Urinary bladder (tissue), 4 donors: ENCODE measurements around the gene ZNF516. TPM values are rescaled to one million over a fixed set of nuclear protein-coding genes. Genes with fewer than 3 reads are reported as not detected.
A peak's percentile ranks its signal among the peaks of the same experiment; 100 is the strongest.

ENCODE experiments used
- DNase-seq: peaks from one replicate; pipeline ENCODE4 v3.0.0-alpha.2; 2015; ENCODE audit errors: extremely low spot score
- H3K27ac ChIP-seq: one replicate; pipeline ENCODE4 v1.5.1; 2013; ENCODE audit warnings: low read depth, mild to moderate bottlenecking, moderate library complexity
- H3K36me3 ChIP-seq: one replicate; pipeline ENCODE4 v1.6.1; 2013; ENCODE audit warnings: mild to moderate bottlenecking, moderate library complexity; ENCODE audit not compliant: insufficient read depth
- H3K4me1 ChIP-seq: one replicate; pipeline ENCODE4 v1.6.1; 2013; ENCODE audit warnings: mild to moderate bottlenecking, moderate library complexity; ENCODE audit not compliant: insufficient read depth
- H3K4me3 ChIP-seq: one replicate; pipeline ENCODE4 v1.5.1; 2013; ENCODE audit warnings: low read depth, low read length
- WGBS: extraction: QIAGEN DNeasy Blood & Tissue Kit; methylation state at CpG from one replicate; pipeline ENCODE4 v1.1.7; 2013; 5-methylcytosine and 5-hydroxymethylcytosine counted together
- polyA plus RNA-seq: library from polyadenylated mRNA; stranded (reverse); fragments of 200-250 nt; gene quantifications from one replicate; pipeline ENCODE4 v1.2.3, GENCODE V29; 2013
- total RNA-seq: library from RNA; depleted of rRNA; stranded (reverse); fragments of >200 nt; gene quantifications from one replicate; pipeline ENCODE4 v1.2.3, GENCODE V29; 2014
- donor health status: healthy with polysubstance abuse.
- donor health status: healthy.

Gene ZNF516
- total and polyA plus RNA-seq, 2 donors = 16.1 to 30.5 TPM

- WGBS = under 1% methylated on average over 70 of the region's 70 CpGs
- Histone ChIP-seq H3K27ac (peak overlapping the region; percentile 82), H3K4me3 (peak overlapping the region; percentile 98), H3K36me3 (no peaks in the 10 kb centered on the region), H3K4me1 (no peaks in the 10 kb centered on the region)
- DNase-seq = peak; percentile 14
Measured at GRCh38 chr18:76491776-76492668, 3.0 kb downstream of the ZNF516 start.

GRCh38 chr18:76491473-76491775 is 3.6 kb downstream of the ZNF516 start:
- WGBS = 3% methylated on average over 30 of the region's 31 CpGs
- H3K27ac ChIP-seq = peak overlapping the region; percentile 82
- H3K4me1 ChIP-seq = no peaks in the 10 kb centered on the region

GRCh38 chr18:76490670-76491472 is 4.2 kb downstream of the ZNF516 start:
- Histone ChIP-seq H3K4me1 (no peaks in the 10 kb centered on the region), H3K27ac (peak overlapping the region; percentile 92), H3K4me3 (peak overlapping the region; percentile 98), H3K36me3 (no peaks in the 10 kb centered on the region)
- WGBS = under 1% methylated on average over 62 of the region's 73 CpGs
- DNase-seq = no peak

More at GRCh38 chr18:76491473-76491775, 3.6 kb downstream of the ZNF516 start:
- H3K4me3 ChIP-seq = peak overlapping the region; percentile 98
- DNase-seq = no peak
- H3K36me3 ChIP-seq = no peaks in the 10 kb centered on the region

GRCh38 chr18:76490033-76490432 is 5.0 kb downstream of the ZNF516 start:
- H3K36me3 ChIP-seq = no peaks in the 10 kb centered on the region
- peak overlapping the region; percentile 98 for H3K4me3 ChIP-seq
- no peak overlapping the region for H3K27ac ChIP-seq
- WGBS = 51% methylated on average over 5 of the region's 5 CpGs
- no peaks in the 10 kb centered on the region for H3K4me1 ChIP-seq
- DNase-seq = no peak

GRCh38 chr18:76489081-76489480 is 6.0 kb downstream of the ZNF516 start:
- 33% methylated on average over 4 of the region's 4 CpGs for WGBS
- H3K4me3 ChIP-seq = no peak overlapping the region

GRCh38 chr18:76488190-76488589 is 6.9 kb downstream of the ZNF516 start:
- Histone ChIP-seq H3K4me3 (no peak overlapping the region), H3K36me3 (no peaks in the 10 kb centered on the region), H3K4me1 (no peaks in the 10 kb centered on the region), H3K27ac (no peak overlapping the region)
- WGBS = 25% methylated on average over 9 of the region's 9 CpGs
- no peak for DNase-seq

More at GRCh38 chr18:76489081-76489480, 6.0 kb downstream of the ZNF516 start:
- Histone ChIP-seq H3K36me3 (no peaks in the 10 kb centered on the region), H3K4me1 (no peaks in the 10 kb centered on the region), H3K27ac (no peak overlapping the region)
- DNase-seq = no peak

GRCh38 chr18:76487782-76488181 is 7.3 kb downstream of the ZNF516 start:
- Histone ChIP-seq H3K4me3 (no peak overlapping the region), H3K27ac (no peak overlapping the region), H3K36me3 (no peaks in the 10 kb centered on the region), H3K4me1 (no peaks in the 10 kb centered on the region)
- no peak for DNase-seq
- 56% methylated on average over 8 of the region's 8 CpGs for WGBS

GRCh38 chr18:76487070-76487469 is 8.0 kb downstream of the ZNF516 start:
- no peaks in the 10 kb centered on the region for H3K36me3 ChIP-seq
- H3K4me3 ChIP-seq = no peak overlapping the region
- WGBS = 43% methylated on average over 5 of the region's 5 CpGs
- no peaks in the 10 kb centered on the region for H3K4me1 ChIP-seq
- H3K27ac ChIP-seq = no peak overlapping the region
- DNase-seq = no peak

GRCh38 chr18:76486574-76486973 is 8.5 kb downstream of the ZNF516 start:
- DNase-seq = no peak
- Histone ChIP-seq H3K36me3 (no peaks in the 10 kb centered on the region), H3K27ac (no peak overlapping the region), H3K4me1 (no peaks in the 10 kb centered on the region), H3K4me3 (no peak overlapping the region)
- 72% methylated on average over 6 of the region's 6 CpGs for WGBS

- DNase-seq = no peak
- Histone ChIP-seq H3K4me1 (no peaks in the 10 kb centered on the region), H3K4me3 (no peak overlapping the region), H3K36me3 (no peaks in the 10 kb centered on the region), H3K27ac (no peak overlapping the region)
- 70% methylated on average over 3 of the region's 3 CpGs for WGBS
Measured at GRCh38 chr18:76486038-76486437, 9.0 kb downstream of the ZNF516 start.

- DNase-seq = no peak
- H3K4me1 ChIP-seq = no peaks in the 10 kb centered on the region
- H3K27ac ChIP-seq = no peak overlapping the region
- 90% methylated on average over 6 of the region's 6 CpGs for WGBS
- H3K36me3 ChIP-seq = no peaks in the 10 kb centered on the region
- H3K4me3 ChIP-seq = no peak overlapping the region
Measured at GRCh38 chr18:76484749-76485387, 10.2 kb downstream of the ZNF516 start.

GRCh38 chr18:76483780-76484179 is 11.3 kb downstream of the ZNF516 start:
- H3K27ac ChIP-seq = no peak overlapping the region
- WGBS = 79% methylated on average over 10 of the region's 10 CpGs
- H3K36me3 ChIP-seq = no peaks in the 10 kb centered on the region
- DNase-seq = no peak
- no peak overlapping the region for H3K4me3 ChIP-seq
- no peaks in the 10 kb centered on the region for H3K4me1 ChIP-seq

GRCh38 chr18:76482971-76483691 is 11.9 kb downstream of the ZNF516 start:
- Histone ChIP-seq H3K27ac (no peak overlapping the region), H3K36me3 (no peaks in the 10 kb centered on the region), H3K4me3 (no peak overlapping the region), H3K4me1 (no peaks in the 10 kb centered on the region)
- 90% methylated on average over 15 of the region's 15 CpGs for WGBS
- no peak for DNase-seq
